EL (cell line): Measurements from ENCODE around the gene WFS1.
A peak's percentile ranks its signal among the peaks of the same experiment; 100 is the strongest.

Experiments used
- DNase-seq: peaks from one replicate; pipeline ENCODE4 v3.0.0-alpha.2; 2016

WFS1 gene

GRCh38 chr4:6327220-6327917, 57.7 kb downstream of the WFS1 start:
- peak; percentile 63 for DNase-seq

- no peak for DNase-seq
These were observed 58.9 kb downstream of the WFS1 start for GRCh38 chr4:6328526-6328925.

GRCh38 chr4:6329478-6330383, 60.1 kb downstream of the WFS1 start:
- DNase-seq = no peak

GRCh38 chr4:6330384-6330767, 60.7 kb downstream of the WFS1 start:
- DNase-seq = no peak

- peak; percentile 27 for DNase-seq
These were observed 61.4 kb downstream of the WFS1 start for GRCh38 chr4:6331018-6331417.

GRCh38 chr4:6331468-6331867, 61.8 kb downstream of the WFS1 start:
- no peak for DNase-seq

GRCh38 chr4:6332042-6332668, 62.5 kb downstream of the WFS1 start:
- peak; percentile 30 for DNase-seq

GRCh38 chr4:6332669-6333050, 63.0 kb downstream of the WFS1 start:
- DNase-seq = no peak

GRCh38 chr4:6333301-6334202, 63.9 kb downstream of the WFS1 start:
- DNase-seq = peak; percentile 30

GRCh38 chr4:6334203-6334887, 64.7 kb downstream of the WFS1 start:
- DNase-seq = no peak

GRCh38 chr4:6335040-6335590, 65.5 kb downstream of the WFS1 start:
- DNase-seq = no peak

- DNase-seq = no peak
These were observed 66.5 kb downstream of the WFS1 start for GRCh38 chr4:6336166-6336565.

GRCh38 chr4:6337331-6337935, 67.8 kb downstream of the WFS1 start:
- DNase-seq = no peak

- DNase-seq = no peak
These were observed 68.7 kb downstream of the WFS1 start for GRCh38 chr4:6338175-6338950.

GRCh38 chr4:6338951-6339817, 69.5 kb downstream of the WFS1 start:
- DNase-seq = no peak

- no peak for DNase-seq
These were observed 70.3 kb downstream of the WFS1 start for GRCh38 chr4:6339818-6340445.

GRCh38 chr4:6340446-6341015, 70.9 kb downstream of the WFS1 start:
- no peak for DNase-seq

- no peak for DNase-seq
These were observed 72.0 kb downstream of the WFS1 start for GRCh38 chr4:6341696-6342095.
